HepG2 (cell line): ENCODE measurements around the gene ZFYVE27. TPM values are rescaled to one million over a fixed set of nuclear protein-coding genes. Genes with fewer than 3 reads are reported as not detected.
A peak's percentile ranks its signal among the peaks of the same experiment; 100 is the strongest.

ENCODE experiments used
- ATRX ChIP-seq: sonication (generic); formaldehyde crosslinking; IDR thresholded peaks from 2 replicates; pipeline ENCODE4 v1.4.0; 2020; ENCODE audit warnings: missing genetic modification reagents, borderline replicate concordance
- CREM ChIP-seq, 2 experiments: sonication (generic) in 1 of 2; formaldehyde crosslinking in 1 of 2; IDR thresholded peaks; 2 replicates each; pipeline versions ENCODE4 v1.4.0 to v1.6.1; 2016 to 2020; ENCODE audit warnings: antibody characterized with exemption in 1 of 2, mild to moderate bottlenecking in 1 of 2, missing genetic modification reagents in 1 of 2
- EEA1 ChIP-seq: sonication (generic); formaldehyde crosslinking; IDR thresholded peaks from 2 replicates; pipeline ENCODE4 v1.5.1; 2020; ENCODE audit warnings: mild to moderate bottlenecking, missing genetic modification reagents, borderline replicate concordance
- HES4 ChIP-seq: sonication (generic); formaldehyde crosslinking; IDR thresholded peaks from 2 replicates; pipeline ENCODE4 v1.9.0; 2021; ENCODE audit warnings: mild to moderate bottlenecking, missing genetic modification reagents, borderline replicate concordance
- HIC2 ChIP-seq: sonication (generic); formaldehyde crosslinking; IDR thresholded peaks from 2 replicates; pipeline ENCODE4 v1.9.0; 2022; ENCODE audit warnings: low read depth, missing genetic modification reagents
- JARID2 ChIP-seq: sonication (generic); formaldehyde crosslinking; IDR thresholded peaks from 2 replicates; pipeline ENCODE4 v1.8.1; 2023; ENCODE audit warnings: missing genetic modification reagents, inconsistent platforms; ENCODE audit not compliant: insufficient replicate concordance
- MEIS2 ChIP-seq: sonication (generic); formaldehyde crosslinking; IDR thresholded peaks from 2 replicates; pipeline ENCODE4 v1.9.0; 2021; ENCODE audit warnings: mild to moderate bottlenecking, missing genetic modification reagents
- MXD4 ChIP-seq: IDR thresholded peaks from 2 replicates; pipeline ENCODE4 v1.6.1; 2016; ENCODE audit warnings: mild to moderate bottlenecking, missing biosample characterization, missing genetic modification reagents
- NFE2 ChIP-seq: sonication (generic); formaldehyde crosslinking; IDR thresholded peaks from 2 replicates; pipeline ENCODE4 v1.4.0; 2020; ENCODE audit warnings: missing genetic modification reagents
- PRMT3 ChIP-seq: sonication (generic); formaldehyde crosslinking; IDR thresholded peaks from 2 replicates; pipeline ENCODE4 v1.8.1; 2022; ENCODE audit warnings: low read depth, mild to moderate bottlenecking, moderate library complexity, missing genetic modification reagents, borderline replicate concordance
- RCOR2 ChIP-seq: IDR thresholded peaks from 2 replicates; pipeline ENCODE4 v1.6.1; 2016; ENCODE audit warnings: missing biosample characterization, missing genetic modification reagents
- RFXAP ChIP-seq: sonication (generic); formaldehyde crosslinking; IDR thresholded peaks from 2 replicates; pipeline ENCODE4 v1.4.0; 2020; ENCODE audit warnings: missing genetic modification reagents, borderline replicate concordance
- ZBTB33 ChIP-seq: sonication (generic); formaldehyde crosslinking; IDR thresholded peaks from 2 replicates; pipeline ENCODE4 v1.4.0; 2020; ENCODE audit warnings: missing genetic modification reagents
- ZKSCAN5 ChIP-seq: sonication (generic); formaldehyde crosslinking; IDR thresholded peaks from 2 replicates; pipeline ENCODE4 v1.5.1; 2020; ENCODE audit warnings: mild to moderate bottlenecking, missing genetic modification reagents
- ZMAT5 ChIP-seq: sonication (generic); formaldehyde crosslinking; IDR thresholded peaks from 2 replicates; pipeline ENCODE4 v1.5.0; 2020; ENCODE audit warnings: mild to moderate bottlenecking, low read depth, missing genetic modification reagents, borderline replicate concordance
- ZMYM2 ChIP-seq: sonication (generic); formaldehyde crosslinking; IDR thresholded peaks from 2 replicates; pipeline ENCODE4 v1.8.0; 2022; ENCODE audit warnings: mild to moderate bottlenecking, missing genetic modification reagents
- ZNF382 ChIP-seq: sonication (generic); formaldehyde crosslinking; IDR thresholded peaks from 2 replicates; pipeline ENCODE4 v1.5.0; 2020; ENCODE audit warnings: missing genetic modification reagents, mild to moderate bottlenecking, borderline replicate concordance
- ZNF496 ChIP-seq: sonication (generic); formaldehyde crosslinking; IDR thresholded peaks from 2 replicates; pipeline ENCODE4 v1.8.1; 2023; ENCODE audit warnings: mild to moderate bottlenecking, moderate library complexity, missing genetic modification reagents; ENCODE audit not compliant: insufficient replicate concordance
- ZNF552 ChIP-seq: sonication (generic); formaldehyde crosslinking; IDR thresholded peaks from 2 replicates; pipeline ENCODE4 v1.9.0; 2022; ENCODE audit warnings: missing genetic modification reagents, mild to moderate bottlenecking, borderline replicate concordance
- ZNF558 ChIP-seq: sonication (generic); formaldehyde crosslinking; IDR thresholded peaks from 2 replicates; pipeline ENCODE4 v1.9.0; 2022; ENCODE audit warnings: mild to moderate bottlenecking, missing genetic modification reagents, borderline replicate concordance
- ZNF567 ChIP-seq: sonication (generic); formaldehyde crosslinking; IDR thresholded peaks from 2 replicates; pipeline ENCODE4 v1.8.1; 2023; ENCODE audit warnings: mild to moderate bottlenecking, missing genetic modification reagents, borderline replicate concordance
- ZNF580 ChIP-seq: IDR thresholded peaks from 2 replicates; pipeline ENCODE4 v1.6.1; 2016; ENCODE audit warnings: low read depth, borderline replicate concordance
- ZNF670 ChIP-seq: sonication (generic); formaldehyde crosslinking; IDR thresholded peaks from 2 replicates; pipeline ENCODE4 v1.8.0; 2022; ENCODE audit warnings: mild to moderate bottlenecking, missing genetic modification reagents, borderline replicate concordance
- ZNF737 ChIP-seq: sonication (generic); formaldehyde crosslinking; IDR thresholded peaks from 2 replicates; pipeline ENCODE4 v1.5.0; 2020; ENCODE audit warnings: missing genetic modification reagents, mild to moderate bottlenecking, borderline replicate concordance
- ZNF891 ChIP-seq: sonication (generic); formaldehyde crosslinking; IDR thresholded peaks from 2 replicates; pipeline ENCODE4 v1.5.0; 2020; ENCODE audit warnings: mild to moderate bottlenecking, missing genetic modification reagents
- polyA plus RNA-seq, 8 experiments: library from polyadenylated mRNA; depleted of rRNA in 3 of 8; stranded (reverse) in 7 of 8; unstranded in 1 of 8; fragments of >200 nt; fragmentation: Illumina TruSeq in 4 of 8; extraction: Trizol in 4 of 8; gene quantifications; 2 replicates each; pipeline versions ENCODE4 v1.2.1 to v1.2.3, GENCODE V29; 2011 to 2016; ENCODE audit warnings: low read depth in 4 of 8, missing spikeins in 1 of 8, mixed read lengths in 1 of 8; ENCODE audit not compliant: insufficient read depth in 1 of 8
- total RNA-seq, 5 experiments: library from RNA; depleted of rRNA; stranded (reverse); fragments of >200 nt; fragmentation: Illumina TruSeq; extraction: Trizol; gene quantifications; 2 replicates each; pipeline ENCODE4 v1.2.3, GENCODE V29; 2016; ENCODE audit warnings: low read depth in 1 of 5

Gene ZFYVE27
- total and polyA plus RNA-seq, 2 of the 13 experiments (the other 11 are each of a cell fraction or from before 2014, with no cell fraction given), result 19.7 to 20.5 TPM

GRCh38 chr10:97707134-97707861 is 29.6 kb upstream of the ZFYVE27 start (continued):
- TF ChIP-seq HES4 (CRISPR knock-in tag) (no peak), NFE2 (CRISPR knock-in tag) (no peak), ZKSCAN5 (CRISPR knock-in tag) (no peak), MEIS2 (CRISPR knock-in tag) (no peak), ZNF891 (CRISPR knock-in tag) (no peak), ZNF558 (CRISPR knock-in tag) (peak; percentile 72; the same call in 1 of the 2 replicates), ZBTB33 (0 out of 2 replicates have a peak, but pooled peaks have one; percentile 15), JARID2 (CRISPR knock-in tag) (peak; percentile 30), RFXAP (peak; percentile 61; the same call in 1 of the 2 replicates), EEA1 (no peak), ZNF737 (CRISPR knock-in tag) (0 out of 2 replicates have a peak, but pooled peaks have one; percentile 50), ZMAT5 (CRISPR knock-in tag) (no peak), HIC2 (CRISPR knock-in tag) (peak; percentile 58; the same call in 1 of the 2 replicates), ZNF580 (peak; percentile 44; the same call in 1 of the 2 replicates), ZNF382 (CRISPR knock-in tag) (no peak), MXD4 (peak; percentile 73; the same call in 1 of the 2 replicates), ZNF567 (CRISPR knock-in tag) (peak; percentile 33; the same call in 1 of the 2 replicates), ATRX (CRISPR knock-in tag) (no peak), ZNF670 (CRISPR knock-in tag) (peak; percentile 51; the same call in 1 of the 2 replicates), ZMYM2 (CRISPR knock-in tag) (peak; percentile 73; the same call in 1 of the 2 replicates), RCOR2 (0 out of 2 replicates have a peak, but pooled peaks have one; percentile 28), ZNF552 (CRISPR knock-in tag) (0 out of 2 replicates have a peak, but pooled peaks have one; percentile 60), CREM (IDR thresholded peaks at IDR 0.05) (no peak), CREM (CRISPR knock-in tag; IDR thresholded peaks at IDR 0.05) (no peak), PRMT3 (CRISPR knock-in tag) (no peak), ZNF496 (CRISPR knock-in tag) (no peak)
